NB4 (cell line): ENCODE data around the gene DGKI.

Experiments used
- DNase-seq: peaks from one replicate; pipeline ENCODE4 v3.0.0; 2010; ENCODE audit warnings: low read depth
- H3K4me3 ChIP-seq: one replicate; pipeline ENCODE4 v1.5.1; 2011; ENCODE audit warnings: mild to moderate bottlenecking, low read depth, low read length, moderate library complexity
- CTCF ChIP-seq: IDR thresholded peaks from one replicate; pipeline ENCODE4 v1.5.1; 2012; ENCODE audit warnings: low read depth, low read length
- MYC ChIP-seq: IDR thresholded peaks from 2 replicates; pipeline ENCODE4 v1.6.1; 2011; ENCODE audit warnings: low read depth, low read length
- POLR2A ChIP-seq: IDR thresholded peaks from 2 replicates; pipeline ENCODE4 v1.6.1; 2011; ENCODE audit warnings: mild to moderate bottlenecking; ENCODE audit not compliant: insufficient read length; ENCODE audit errors: extremely low read depth
- TF ChIP-seq, protein P1 (sequence below): IDR thresholded peaks from 2 replicates; pipeline ENCODE4 v1.6.1; 2011; ENCODE audit warnings: low read depth, low read length

DGKI gene

GRCh38 chr7:137755846-137756651 is 90.7 kb downstream of the DGKI start:
- DNase-seq = peak; percentile 59
- TF ChIP-seq MYC = no peak
- TF ChIP-seq, protein P1, sequence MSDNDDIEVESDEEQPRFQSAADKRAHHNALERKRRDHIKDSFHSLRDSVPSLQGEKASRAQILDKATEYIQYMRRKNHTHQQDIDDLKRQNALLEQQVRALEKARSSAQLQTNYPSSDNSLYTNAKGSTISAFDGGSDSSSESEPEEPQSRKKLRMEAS = no peak
- TF ChIP-seq POLR2A = no peak
- no peak for TF ChIP-seq CTCF
- H3K4me3 ChIP-seq = peak overlapping the region; percentile 1

DNA sequence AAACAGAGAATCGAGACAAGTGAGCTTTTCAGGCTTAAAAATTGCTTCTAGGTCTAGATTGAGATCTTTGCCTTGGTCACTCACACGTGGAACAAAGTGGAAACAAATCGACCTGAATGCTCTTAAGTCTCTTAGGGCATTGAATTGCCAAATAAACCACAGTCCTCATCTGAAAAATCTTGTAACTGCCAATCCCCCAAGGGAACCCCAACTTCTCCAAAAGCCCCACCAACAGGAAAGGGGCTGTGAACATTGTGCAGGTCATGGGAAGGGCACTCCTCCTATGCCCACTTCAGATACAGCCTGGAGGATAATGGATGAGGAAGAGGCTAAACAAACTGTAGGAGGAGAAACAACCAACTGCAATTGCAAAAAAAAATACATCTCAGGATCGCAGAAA is 91.3 kb downstream of the DGKI start:
- DNase-seq = peak; percentile 99
- peak overlapping the region; percentile 1 for H3K4me3 ChIP-seq
- TF ChIP-seq CTCF (no peak), POLR2A (no peak), MYC (no peak)
- TF ChIP-seq, protein P1 = no peak

- peak; percentile 80 for DNase-seq
- TF ChIP-seq POLR2A = no peak
- TF ChIP-seq, protein P1 = no peak
- no peak for TF ChIP-seq CTCF
- no peak for TF ChIP-seq MYC
- H3K4me3 ChIP-seq = peak overlapping the region; percentile 41
Measured at GRCh38 chr7:137753948-137754851, 92.6 kb downstream of the DGKI start.

DNA sequence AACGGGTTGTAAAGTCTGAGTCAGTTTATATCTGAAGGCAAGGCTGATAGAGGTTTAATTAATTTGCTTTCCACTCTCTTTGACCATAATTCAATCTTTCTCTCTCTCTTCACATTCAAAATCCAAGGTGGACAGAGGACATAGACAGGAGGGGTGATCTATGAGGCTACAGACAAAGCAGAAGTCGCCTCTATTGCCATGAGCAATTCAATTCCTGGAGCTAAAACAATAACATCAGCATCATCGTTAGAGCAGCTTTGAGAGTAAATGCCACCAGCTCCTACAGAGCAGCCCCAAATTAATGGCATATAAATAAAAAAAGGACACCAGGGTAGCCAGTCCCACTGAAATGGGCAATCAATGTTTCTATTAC is 93.2 kb downstream of the DGKI start:
- no peak for DNase-seq
- TF ChIP-seq CTCF (no peak), MYC (no peak), POLR2A (no peak)
- TF ChIP-seq, protein P1 = no peak
- H3K4me3 ChIP-seq = peak overlapping the region; percentile 40

- no peak for DNase-seq
- no peak for TF ChIP-seq POLR2A
- TF ChIP-seq CTCF = no peak
- no peak for TF ChIP-seq MYC
- TF ChIP-seq, protein P1 = no peak
- H3K4me3 ChIP-seq = peak overlapping the region; percentile 40
Measured at GRCh38 chr7:137753067-137753466, 93.7 kb downstream of the DGKI start.
